HepG2 (cell line): ENCODE measurements around the gene NDUFB10. TPM values are rescaled to one million over a fixed set of nuclear protein-coding genes. Genes with fewer than 3 reads are reported as not detected.
A peak's percentile ranks its signal among the peaks of the same experiment; 100 is the strongest.

ENCODE experiments used
- ARHGAP35 ChIP-seq: sonication (generic); formaldehyde crosslinking; IDR thresholded peaks from 2 replicates; pipeline ENCODE4 v1.9.0; 2022; ENCODE audit warnings: mild to moderate bottlenecking, inconsistent platforms, moderate library complexity, missing genetic modification reagents, borderline replicate concordance
- CCAR2 ChIP-seq: fragments of 200-400 bp; formaldehyde crosslinking; optimal IDR thresholded peaks from 2 replicates; pipeline ENCODE3; 2018; ENCODE audit warnings: low read depth, mild to moderate bottlenecking, low read length, moderate library complexity
- NFYB ChIP-seq: sonication (generic); formaldehyde crosslinking; IDR thresholded peaks from 2 replicates; pipeline ENCODE4 v1.4.0; 2020; ENCODE audit warnings: missing genetic modification reagents
- SPEN ChIP-seq: sonication (generic); formaldehyde crosslinking; IDR thresholded peaks from 2 replicates; pipeline ENCODE4 v1.5.1; 2020; ENCODE audit warnings: low read depth, mild to moderate bottlenecking, missing genetic modification reagents
- SRSF1 ChIP-seq: fragments of 200-400 bp; formaldehyde crosslinking; optimal IDR thresholded peaks from 2 replicates; pipeline ENCODE3; 2017; ENCODE audit warnings: mild to moderate bottlenecking, low read depth, low read length, moderate library complexity
- ZNF446 ChIP-seq: sonication (generic); formaldehyde crosslinking; IDR thresholded peaks from 2 replicates; pipeline ENCODE4 v1.5.0; 2020; ENCODE audit warnings: mild to moderate bottlenecking, missing genetic modification reagents
- ZNF484 ChIP-seq: sonication (generic); formaldehyde crosslinking; IDR thresholded peaks from 2 replicates; pipeline ENCODE4 v1.5.1; 2020; ENCODE audit warnings: mild to moderate bottlenecking, low read depth, missing genetic modification reagents, borderline replicate concordance
- ZNF563 ChIP-seq: sonication (generic); formaldehyde crosslinking; IDR thresholded peaks from 2 replicates; pipeline ENCODE4 v1.8.0; 2022; ENCODE audit warnings: mild to moderate bottlenecking, moderate library complexity, missing genetic modification reagents
- ZNF672 ChIP-seq: sonication (generic); formaldehyde crosslinking; IDR thresholded peaks from 2 replicates; pipeline ENCODE4 v1.8.1; 2022; ENCODE audit warnings: missing genetic modification reagents
- ZZZ3 ChIP-seq: sonication (generic); formaldehyde crosslinking; IDR thresholded peaks from 2 replicates; pipeline ENCODE4 v1.4.0; 2020; ENCODE audit warnings: missing genetic modification reagents, mild to moderate bottlenecking, borderline replicate concordance
- polyA plus RNA-seq, 8 experiments: library from polyadenylated mRNA; depleted of rRNA in 3 of 8; stranded (reverse) in 7 of 8; unstranded in 1 of 8; fragments of >200 nt; fragmentation: Illumina TruSeq in 4 of 8; extraction: Trizol in 4 of 8; gene quantifications; 2 replicates each; pipeline versions ENCODE4 v1.2.1 to v1.2.3, GENCODE V29; 2011 to 2016; ENCODE audit warnings: low read depth in 4 of 8, missing spikeins in 1 of 8, mixed read lengths in 1 of 8; ENCODE audit not compliant: insufficient read depth in 1 of 8
- total RNA-seq, 5 experiments: library from RNA; depleted of rRNA; stranded (reverse); fragments of >200 nt; fragmentation: Illumina TruSeq; extraction: Trizol; gene quantifications; 2 replicates each; pipeline ENCODE4 v1.2.3, GENCODE V29; 2016; ENCODE audit warnings: low read depth in 1 of 5
- TF ChIP-seq, protein P1 (sequence below): sonication (generic); formaldehyde crosslinking; IDR thresholded peaks from 2 replicates; pipeline ENCODE4 v1.4.0; 2020; ENCODE audit warnings: mild to moderate bottlenecking, missing genetic modification reagents
- TF ChIP-seq, protein P2 (sequence below): sonication (generic); formaldehyde crosslinking; IDR thresholded peaks from 2 replicates; pipeline ENCODE4 v1.5.0; 2020; ENCODE audit warnings: missing genetic modification reagents
- TF ChIP-seq, protein P3 (sequence below): sonication (generic); formaldehyde crosslinking; IDR thresholded peaks from 2 replicates; pipeline ENCODE4 v1.4.0; 2020; ENCODE audit warnings: missing genetic modification reagents; ENCODE audit errors: not compliant biosample characterization
- TF ChIP-seq, protein P4 (sequence below): sonication (generic); formaldehyde crosslinking; IDR thresholded peaks from 2 replicates; pipeline ENCODE4 v1.4.0; 2020; ENCODE audit warnings: missing genetic modification reagents

Gene NDUFB10
- total and polyA plus RNA-seq, 2 of the 13 experiments (the other 11 are each of a cell fraction or from before 2014, with no cell fraction given): 68.6 to 157 TPM

DNA sequence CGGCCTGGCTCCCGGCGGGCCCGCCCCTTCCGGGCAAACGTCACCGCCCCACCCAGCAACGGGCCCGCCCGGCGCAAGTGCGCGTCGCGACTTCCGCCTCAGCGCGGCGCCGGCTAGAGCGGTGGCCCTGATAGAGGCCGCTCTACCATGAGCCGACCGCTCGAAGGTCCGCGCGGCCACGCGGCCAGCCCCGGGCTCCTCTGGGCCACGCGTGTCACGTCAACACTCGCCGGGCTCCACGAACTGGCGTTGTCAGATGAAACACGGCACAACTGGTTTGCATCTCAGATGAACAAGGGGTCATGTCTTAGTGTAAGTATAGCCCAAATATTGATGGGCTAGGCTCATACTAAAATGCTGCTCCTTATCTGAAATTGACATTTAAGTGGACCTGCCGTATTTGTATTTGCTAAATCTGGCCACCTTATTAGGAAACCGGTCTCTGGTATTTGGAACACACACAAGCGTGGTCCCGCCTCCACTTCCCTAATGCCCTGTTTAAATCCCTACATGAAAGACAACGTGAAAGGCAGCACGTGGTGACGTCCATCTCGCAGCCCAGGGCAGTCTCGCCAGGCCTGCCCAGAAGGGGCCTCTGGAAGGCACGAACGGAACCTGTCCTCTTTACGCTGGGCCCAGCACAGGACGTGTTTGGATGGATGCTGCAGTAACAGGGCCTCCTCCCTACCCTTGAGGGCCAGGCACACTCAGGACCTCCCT lies 50.6 kb downstream of the NDUFB10 start, which contains the start of gene ZNF598 (continued):
- TF ChIP-seq, protein P1, sequence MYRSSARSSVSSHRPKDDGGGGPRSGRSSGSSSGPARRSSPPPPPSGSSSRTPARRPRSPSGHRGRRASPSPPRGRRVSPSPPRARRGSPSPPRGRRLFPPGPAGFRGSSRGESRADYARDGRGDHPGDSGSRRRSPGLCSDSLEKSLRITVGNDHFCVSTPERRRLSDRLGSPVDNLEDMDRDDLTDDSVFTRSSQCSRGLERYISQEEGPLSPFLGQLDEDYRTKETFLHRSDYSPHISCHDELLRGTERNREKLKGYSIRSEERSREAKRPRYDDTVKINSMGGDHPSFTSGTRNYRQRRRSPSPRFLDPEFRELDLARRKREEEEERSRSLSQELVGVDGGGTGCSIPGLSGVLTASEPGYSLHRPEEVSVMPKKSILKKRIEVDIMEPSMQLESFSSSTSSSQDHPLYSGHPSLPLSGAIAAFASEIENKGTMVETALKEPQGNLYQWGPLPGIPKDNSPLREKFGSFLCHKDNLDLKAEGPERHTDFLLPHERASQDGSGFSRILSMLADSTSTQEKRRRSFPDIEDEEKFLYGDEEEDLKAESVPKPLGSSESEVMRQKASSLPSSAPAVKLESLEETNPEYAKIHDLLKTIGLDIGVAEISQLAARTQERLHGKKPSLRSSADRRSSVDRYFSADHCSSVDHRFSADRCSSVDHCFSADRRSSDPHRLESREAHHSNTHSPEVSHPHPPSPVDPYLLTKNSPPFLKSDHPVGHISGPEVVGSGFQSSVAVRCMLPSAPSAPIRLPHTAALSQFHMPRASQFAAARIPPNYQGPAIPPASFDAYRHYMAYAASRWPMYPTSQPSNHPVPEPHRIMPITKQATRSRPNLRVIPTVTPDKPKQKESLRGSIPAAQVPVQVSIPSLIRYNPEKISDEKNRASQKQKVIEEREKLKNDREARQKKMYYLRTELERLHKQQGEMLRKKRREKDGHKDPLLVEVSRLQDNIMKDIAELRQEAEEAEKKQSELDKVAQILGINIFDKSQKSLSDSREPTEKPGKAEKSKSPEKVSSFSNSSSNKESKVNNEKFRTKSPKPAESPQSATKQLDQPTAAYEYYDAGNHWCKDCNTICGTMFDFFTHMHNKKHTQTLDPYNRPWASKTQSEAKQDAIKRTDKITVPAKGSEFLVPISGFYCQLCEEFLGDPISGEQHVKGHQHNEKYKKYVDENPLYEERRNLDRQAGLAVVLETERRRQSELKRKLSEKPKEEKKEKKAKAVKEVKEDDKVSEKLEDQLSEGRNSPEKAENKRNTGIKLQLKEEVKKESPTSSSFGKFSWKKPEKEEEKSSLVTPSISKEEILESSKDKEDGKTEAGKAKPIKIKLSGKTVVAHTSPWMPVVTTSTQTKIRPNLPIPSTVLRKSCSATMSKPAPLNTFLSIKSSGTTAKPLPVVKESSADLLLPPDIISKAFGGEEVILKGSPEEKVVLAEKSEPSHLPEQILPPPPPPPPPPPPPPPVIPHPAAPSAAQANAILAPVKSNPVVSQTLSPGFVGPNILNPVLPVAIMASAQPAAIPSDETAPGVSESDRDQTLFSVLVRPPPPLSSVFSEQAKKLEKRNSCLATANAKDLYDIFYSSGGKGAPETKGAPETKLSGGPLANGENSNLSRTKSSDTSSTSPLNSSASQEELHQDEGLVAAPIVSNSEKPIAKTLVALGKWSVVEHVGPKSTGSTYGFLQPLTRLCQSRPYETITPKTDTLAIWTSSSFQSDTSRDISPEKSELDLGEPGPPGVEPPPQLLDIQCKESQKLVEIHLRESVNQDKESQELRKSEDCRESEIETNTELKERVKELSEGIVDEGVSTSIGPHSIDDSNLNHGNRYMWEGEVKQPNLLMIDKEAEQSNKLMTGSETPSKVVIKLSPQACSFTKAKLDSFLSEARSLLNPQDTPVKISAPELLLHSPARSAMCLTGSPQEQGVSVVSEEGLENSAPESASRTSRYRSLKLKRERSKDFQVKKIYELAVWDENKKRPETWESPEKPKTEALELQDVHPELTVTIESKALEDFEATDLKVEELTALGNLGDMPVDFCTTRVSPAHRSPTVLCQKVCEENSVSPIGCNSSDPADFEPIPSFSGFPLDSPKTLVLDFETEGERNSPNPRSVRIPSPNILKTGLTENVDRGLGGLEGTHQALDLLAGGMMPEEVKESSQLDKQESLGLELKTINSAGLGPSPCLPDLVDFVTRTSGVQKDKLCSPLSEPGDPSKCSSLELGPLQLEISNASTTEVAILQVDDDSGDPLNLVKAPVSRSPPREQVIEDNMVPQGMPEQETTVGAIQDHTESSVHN: no peak
- TF ChIP-seq CCAR2 (no peak), SPEN (peak; percentile 92), ZNF446 (CRISPR knock-in tag) (peak; percentile 59), ZNF563 (peak; percentile 62; the same call in 1 of the 2 replicates), SRSF1 (no peak), ZNF484 (CRISPR knock-in tag) (no peak), NFYB (CRISPR knock-in tag) (no peak), ZNF672 (CRISPR knock-in tag) (no peak), ARHGAP35 (CRISPR knock-in tag) (no peak), ZZZ3 (no peak; the same call in 1 of the 2 replicates)
- TF ChIP-seq, protein P2, sequence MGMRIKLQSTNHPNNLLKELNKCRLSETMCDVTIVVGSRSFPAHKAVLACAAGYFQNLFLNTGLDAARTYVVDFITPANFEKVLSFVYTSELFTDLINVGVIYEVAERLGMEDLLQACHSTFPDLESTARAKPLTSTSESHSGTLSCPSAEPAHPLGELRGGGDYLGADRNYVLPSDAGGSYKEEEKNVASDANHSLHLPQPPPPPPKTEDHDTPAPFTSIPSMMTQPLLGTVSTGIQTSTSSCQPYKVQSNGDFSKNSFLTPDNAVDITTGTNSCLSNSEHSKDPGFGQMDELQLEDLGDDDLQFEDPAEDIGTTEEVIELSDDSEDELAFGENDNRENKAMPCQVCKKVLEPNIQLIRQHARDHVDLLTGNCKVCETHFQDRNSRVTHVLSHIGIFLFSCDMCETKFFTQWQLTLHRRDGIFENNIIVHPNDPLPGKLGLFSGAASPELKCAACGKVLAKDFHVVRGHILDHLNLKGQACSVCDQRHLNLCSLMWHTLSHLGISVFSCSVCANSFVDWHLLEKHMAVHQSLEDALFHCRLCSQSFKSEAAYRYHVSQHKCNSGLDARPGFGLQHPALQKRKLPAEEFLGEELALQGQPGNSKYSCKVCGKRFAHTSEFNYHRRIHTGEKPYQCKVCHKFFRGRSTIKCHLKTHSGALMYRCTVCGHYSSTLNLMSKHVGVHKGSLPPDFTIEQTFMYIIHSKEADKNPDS (CRISPR knock-in tag): no peak
- TF ChIP-seq, protein P3, sequence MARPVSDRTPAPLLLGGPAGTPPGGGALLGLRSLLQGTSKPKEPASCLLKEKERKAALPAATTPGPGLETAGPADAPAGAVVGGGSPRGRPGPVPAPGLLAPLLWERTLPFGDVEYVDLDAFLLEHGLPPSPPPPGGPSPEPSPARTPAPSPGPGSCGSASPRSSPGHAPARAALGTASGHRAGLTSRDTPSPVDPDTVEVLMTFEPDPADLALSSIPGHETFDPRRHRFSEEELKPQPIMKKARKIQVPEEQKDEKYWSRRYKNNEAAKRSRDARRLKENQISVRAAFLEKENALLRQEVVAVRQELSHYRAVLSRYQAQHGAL (CRISPR knock-in tag): no peak
- TF ChIP-seq, protein P4, sequence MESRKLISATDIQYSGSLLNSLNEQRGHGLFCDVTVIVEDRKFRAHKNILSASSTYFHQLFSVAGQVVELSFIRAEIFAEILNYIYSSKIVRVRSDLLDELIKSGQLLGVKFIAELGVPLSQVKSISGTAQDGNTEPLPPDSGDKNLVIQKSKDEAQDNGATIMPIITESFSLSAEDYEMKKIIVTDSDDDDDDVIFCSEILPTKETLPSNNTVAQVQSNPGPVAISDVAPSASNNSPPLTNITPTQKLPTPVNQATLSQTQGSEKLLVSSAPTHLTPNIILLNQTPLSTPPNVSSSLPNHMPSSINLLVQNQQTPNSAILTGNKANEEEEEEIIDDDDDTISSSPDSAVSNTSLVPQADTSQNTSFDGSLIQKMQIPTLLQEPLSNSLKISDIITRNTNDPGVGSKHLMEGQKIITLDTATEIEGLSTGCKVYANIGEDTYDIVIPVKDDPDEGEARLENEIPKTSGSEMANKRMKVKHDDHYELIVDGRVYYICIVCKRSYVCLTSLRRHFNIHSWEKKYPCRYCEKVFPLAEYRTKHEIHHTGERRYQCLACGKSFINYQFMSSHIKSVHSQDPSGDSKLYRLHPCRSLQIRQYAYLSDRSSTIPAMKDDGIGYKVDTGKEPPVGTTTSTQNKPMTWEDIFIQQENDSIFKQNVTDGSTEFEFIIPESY: no peak
